ENCODE results near the gene CADM3.

The CADM3 gene

GRCh38 chr1:159140474-159140873, 30.9 kb upstream of the CADM3 start:
- no peak overlapping the region for H3K4me3 ChIP-seq (ENCODE audit: low read length)
- H3K27me3 ChIP-seq (ENCODE audit: low read depth, low read length), result peaks cover 61% of the 10 kb centered on the region
- H3K36me3 ChIP-seq (replicated peaks; ENCODE audit: low read depth, low read length), result no peaks in the 10 kb centered on the region
- H3K79me2 ChIP-seq (ENCODE audit: low read length), result no peaks in the 10 kb centered on the region
- no peak for TF ChIP-seq EZH2phosphoT487 (IDR thresholded peaks at IDR 0.05; ENCODE audit: low read depth)
- no peak for TF ChIP-seq CTCF (IDR thresholded peaks at IDR 0.05; ENCODE audit: low read depth, low read length)
- no peak overlapping the region for H3K4me2 ChIP-seq (ENCODE audit: low read length)
- no peak overlapping the region for H3K27ac ChIP-seq (ENCODE audit: low read length)
- H3K9ac ChIP-seq (ENCODE audit: low read length), result no peak overlapping the region
- no peaks in the 10 kb centered on the region for H4K20me1 ChIP-seq (ENCODE audit: insufficient read depth, low read length)
- H2AFZ ChIP-seq (ENCODE audit: low read depth, low read length), result no peak overlapping the region
- no peaks in the 10 kb centered on the region for H3K9me3 ChIP-seq (ENCODE audit: insufficient read depth, low read length)
- H3K4me1 ChIP-seq (ENCODE audit: low read length), result no peaks in the 10 kb centered on the region

GRCh38 chr1:159141584-159142390, 29.6 kb upstream of the CADM3 start:
- no peaks in the 10 kb centered on the region for H3K9me3 ChIP-seq (ENCODE audit: insufficient read depth, low read length)
- no peak overlapping the region for H3K9ac ChIP-seq (ENCODE audit: low read length)
- H3K79me2 ChIP-seq (ENCODE audit: low read length), result no peaks in the 10 kb centered on the region
- H3K27ac ChIP-seq (ENCODE audit: low read length), result no peak overlapping the region
- no peak overlapping the region for H3K4me3 ChIP-seq (ENCODE audit: low read length)
- peaks cover 62% of the 10 kb centered on the region for H3K27me3 ChIP-seq (ENCODE audit: low read depth, low read length)
- no peaks in the 10 kb centered on the region for H4K20me1 ChIP-seq (ENCODE audit: insufficient read depth, low read length)
- no peak overlapping the region for H2AFZ ChIP-seq (ENCODE audit: low read depth, low read length)
- no peaks in the 10 kb centered on the region for H3K4me1 ChIP-seq (ENCODE audit: low read length)
- no peak for TF ChIP-seq EZH2phosphoT487 (IDR thresholded peaks at IDR 0.05; ENCODE audit: low read depth)
- no peak for TF ChIP-seq CTCF (IDR thresholded peaks at IDR 0.05; ENCODE audit: low read depth, low read length)
- no peaks in the 10 kb centered on the region for H3K36me3 ChIP-seq (replicated peaks; ENCODE audit: low read depth, low read length)
- no peak overlapping the region for H3K4me2 ChIP-seq (ENCODE audit: low read length)

- H3K9me3 ChIP-seq (ENCODE audit: insufficient read depth, low read length), result no peaks in the 10 kb centered on the region
- no peak overlapping the region for H3K4me3 ChIP-seq (ENCODE audit: low read length)
- H3K4me2 ChIP-seq (ENCODE audit: low read length), result no peak overlapping the region
- TF ChIP-seq EZH2phosphoT487 (IDR thresholded peaks at IDR 0.05; ENCODE audit: low read depth), result no peak
- TF ChIP-seq CTCF (IDR thresholded peaks at IDR 0.05; ENCODE audit: low read depth, low read length), result no peak
- H3K36me3 ChIP-seq (replicated peaks; ENCODE audit: low read depth, low read length), result no peaks in the 10 kb centered on the region
- H4K20me1 ChIP-seq (ENCODE audit: insufficient read depth, low read length), result no peaks in the 10 kb centered on the region
- H3K27ac ChIP-seq (ENCODE audit: low read length), result no peak overlapping the region
- no peak overlapping the region for H2AFZ ChIP-seq (ENCODE audit: low read depth, low read length)
- no peak overlapping the region for H3K9ac ChIP-seq (ENCODE audit: low read length)
- H3K27me3 ChIP-seq (ENCODE audit: low read depth, low read length), result peaks cover 59% of the 10 kb centered on the region
- no peaks in the 10 kb centered on the region for H3K79me2 ChIP-seq (ENCODE audit: low read length)
- H3K4me1 ChIP-seq (ENCODE audit: low read length), result no peaks in the 10 kb centered on the region
Observed at GRCh38 chr1:159142391-159142663, 29.1 kb upstream of the CADM3 start.

GRCh38 chr1:159142726-159143510, 28.5 kb upstream of the CADM3 start:
- H3K4me1 ChIP-seq (ENCODE audit: low read length), result no peaks in the 10 kb centered on the region
- H3K9me3 ChIP-seq (ENCODE audit: insufficient read depth, low read length), result no peaks in the 10 kb centered on the region
- H4K20me1 ChIP-seq (ENCODE audit: insufficient read depth, low read length), result no peaks in the 10 kb centered on the region
- peaks cover 59% of the 10 kb centered on the region for H3K27me3 ChIP-seq (ENCODE audit: low read depth, low read length)
- no peak overlapping the region for H3K4me2 ChIP-seq (ENCODE audit: low read length)
- no peaks in the 10 kb centered on the region for H3K79me2 ChIP-seq (ENCODE audit: low read length)
- H3K4me3 ChIP-seq (ENCODE audit: low read length), result no peak overlapping the region
- no peaks in the 10 kb centered on the region for H3K36me3 ChIP-seq (replicated peaks; ENCODE audit: low read depth, low read length)
- no peak overlapping the region for H3K9ac ChIP-seq (ENCODE audit: low read length)
- TF ChIP-seq EZH2phosphoT487 (IDR thresholded peaks at IDR 0.05; ENCODE audit: low read depth) (no peak), CTCF (IDR thresholded peaks at IDR 0.05; ENCODE audit: low read depth, low read length) (no peak)
- no peak overlapping the region for H2AFZ ChIP-seq (ENCODE audit: low read depth, low read length)
- no peak overlapping the region for H3K27ac ChIP-seq (ENCODE audit: low read length)

Measured in OCI-LY3 (cell line).